Stimulated activated CD4-positive, alpha-beta T cell treated with anti-CD3 and anti-CD28 coated beads, Interleukin-12 subunit alpha, Interleukin-12 subunit beta, amount 100 ng/mL, for 4 hours (primary cell): ENCODE results near the gene ENDOU.

Experiments used
- DNase-seq: peaks from one replicate; pipeline ENCODE4 v3.0.0-alpha.2; 2020

ENDOU gene

GRCh38 chr12:47757364-47757839 is 32.1 kb upstream of the ENDOU start:
- no peak for DNase-seq

GRCh38 chr12:47755655-47756562 is 30.6 kb upstream of the ENDOU start:
- no peak for DNase-seq

GRCh38 chr12:47754881-47755280 is 29.6 kb upstream of the ENDOU start:
- DNase-seq, result no peak

GRCh38 chr12:47754126-47754525 is 28.8 kb upstream of the ENDOU start:
- no peak for DNase-seq

- no peak for DNase-seq
These were observed 28.0 kb upstream of the ENDOU start for GRCh38 chr12:47753021-47754001.

GRCh38 chr12:47752552-47752951 is 27.3 kb upstream of the ENDOU start:
- DNase-seq, result no peak

- no peak for DNase-seq
These were observed 26.8 kb upstream of the ENDOU start for GRCh38 chr12:47752121-47752520.

- DNase-seq, result no peak
These were observed 26.3 kb upstream of the ENDOU start for GRCh38 chr12:47751561-47751960.

GRCh38 chr12:47750916-47751470 is 25.7 kb upstream of the ENDOU start:
- no peak for DNase-seq

GRCh38 chr12:47750229-47750798 is 25.0 kb upstream of the ENDOU start:
- no peak for DNase-seq

- no peak for DNase-seq
These were observed 23.6 kb upstream of the ENDOU start for GRCh38 chr12:47748899-47749298.

- DNase-seq, result no peak
These were observed 23.2 kb upstream of the ENDOU start for GRCh38 chr12:47748507-47748828.

- DNase-seq, result no peak
These were observed 22.6 kb upstream of the ENDOU start for GRCh38 chr12:47747596-47748506.

- DNase-seq, result no peak
These were observed 21.8 kb upstream of the ENDOU start for GRCh38 chr12:47747126-47747525.

- no peak for DNase-seq
These were observed 21.2 kb upstream of the ENDOU start for GRCh38 chr12:47746523-47746922.

GRCh38 chr12:47746073-47746472 is 20.8 kb upstream of the ENDOU start:
- no peak for DNase-seq

- DNase-seq, result no peak
These were observed 20.3 kb upstream of the ENDOU start for GRCh38 chr12:47745485-47746041.

GRCh38 chr12:47744778-47745436 is 19.6 kb upstream of the ENDOU start:
- DNase-seq, result no peak

- peak; percentile 58 for DNase-seq
These were observed 18.8 kb upstream of the ENDOU start for GRCh38 chr12:47744005-47744651.

- DNase-seq, result no peak
These were observed 18.1 kb upstream of the ENDOU start for GRCh38 chr12:47743311-47743860.
